Endothelial cell of umbilical vein (primary cell): ENCODE results near the gene NELL2.

Experiments
- EZH2 ChIP-seq: IDR thresholded peaks from 2 replicates; pipeline ENCODE4 v1.6.1; 2012; ENCODE audit warnings: borderline replicate concordance, low read depth, mild to moderate bottlenecking, moderate library complexity, low read length, inconsistent platforms; ENCODE audit not compliant: severe bottlenecking
- FOS ChIP-seq: IDR thresholded peaks from 2 replicates; pipeline ENCODE4 v1.6.1; 2011; ENCODE audit warnings: mild to moderate bottlenecking, low read length, moderate library complexity, borderline replicate concordance; ENCODE audit not compliant: insufficient read depth
- MYC ChIP-seq: IDR thresholded peaks from one replicate; pipeline ENCODE4 v1.6.1; 2011; ENCODE audit warnings: mild to moderate bottlenecking, low read depth, low read length
- POLR2A ChIP-seq: IDR thresholded peaks from 2 replicates; pipeline ENCODE4 v1.6.1; 2012; ENCODE audit warnings: low read depth, mild to moderate bottlenecking, control low read depth, low read length
- POLR2AphosphoS5 ChIP-seq: IDR thresholded peaks from 2 replicates; pipeline ENCODE4 v1.6.1; 2012; ENCODE audit warnings: low read depth, mild to moderate bottlenecking, control low read depth, low read length, moderate library complexity; ENCODE audit not compliant: insufficient read depth
- TF ChIP-seq, protein P1 (sequence below), 2 donors: IDR thresholded peaks; 1 replicate in 1 of 2; 2 replicates in 1 of 2; pipeline ENCODE4 v1.5.1; 2011; ENCODE audit warnings: low read length in 2 of 2, mild to moderate bottlenecking in 2 of 2, moderate library complexity in 2 of 2, control low read depth in 1 of 2, inconsistent platforms in 1 of 2, low read depth in 1 of 2; ENCODE audit not compliant: insufficient read depth in 1 of 2; ENCODE audit errors: extremely low read depth in 1 of 2
- TF ChIP-seq, protein P2 (sequence below): IDR thresholded peaks from 2 replicates; pipeline ENCODE4 v1.6.1; 2011; ENCODE audit not compliant: insufficient read depth, insufficient read length

DNA sequence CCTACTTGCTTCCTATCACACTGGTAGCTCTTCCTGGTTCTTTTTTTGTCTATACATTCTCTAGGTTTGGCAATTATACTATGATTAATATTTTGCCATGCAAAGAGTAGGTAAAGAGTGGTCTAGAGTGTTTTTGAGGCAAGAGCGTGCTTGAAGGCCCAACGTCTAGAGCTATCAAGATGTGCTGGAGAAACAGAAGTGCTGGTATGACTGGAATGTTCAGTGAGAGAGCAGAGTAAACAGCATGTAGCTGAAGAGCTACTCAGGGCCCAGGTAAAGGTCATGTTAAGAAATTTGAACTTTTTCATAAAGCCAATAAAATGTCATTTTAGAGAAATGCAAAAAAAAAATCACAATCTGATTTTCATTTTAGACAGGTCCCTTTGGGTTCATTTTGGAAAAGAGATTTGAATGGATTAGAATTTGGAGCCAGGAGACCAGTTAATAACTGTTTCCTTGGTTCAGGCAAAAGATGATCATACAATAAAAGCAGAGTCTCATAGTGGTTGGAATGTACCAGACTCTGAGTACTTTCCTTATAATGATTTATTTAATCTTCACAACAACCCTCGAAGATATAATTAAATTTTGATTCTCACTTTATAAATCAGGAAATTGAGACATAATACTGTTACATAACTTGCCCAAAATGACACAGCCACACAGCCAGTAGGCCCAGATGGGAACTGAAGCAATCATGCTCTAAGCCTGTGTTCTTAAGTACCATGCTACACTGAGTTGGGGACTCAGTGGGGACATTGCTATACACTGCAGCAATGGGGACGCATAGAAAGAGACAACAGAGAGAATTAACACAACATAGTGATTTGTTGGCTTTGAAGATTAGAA is 350.1 kb downstream of the NELL2 start:
- TF ChIP-seq, protein P1, sequence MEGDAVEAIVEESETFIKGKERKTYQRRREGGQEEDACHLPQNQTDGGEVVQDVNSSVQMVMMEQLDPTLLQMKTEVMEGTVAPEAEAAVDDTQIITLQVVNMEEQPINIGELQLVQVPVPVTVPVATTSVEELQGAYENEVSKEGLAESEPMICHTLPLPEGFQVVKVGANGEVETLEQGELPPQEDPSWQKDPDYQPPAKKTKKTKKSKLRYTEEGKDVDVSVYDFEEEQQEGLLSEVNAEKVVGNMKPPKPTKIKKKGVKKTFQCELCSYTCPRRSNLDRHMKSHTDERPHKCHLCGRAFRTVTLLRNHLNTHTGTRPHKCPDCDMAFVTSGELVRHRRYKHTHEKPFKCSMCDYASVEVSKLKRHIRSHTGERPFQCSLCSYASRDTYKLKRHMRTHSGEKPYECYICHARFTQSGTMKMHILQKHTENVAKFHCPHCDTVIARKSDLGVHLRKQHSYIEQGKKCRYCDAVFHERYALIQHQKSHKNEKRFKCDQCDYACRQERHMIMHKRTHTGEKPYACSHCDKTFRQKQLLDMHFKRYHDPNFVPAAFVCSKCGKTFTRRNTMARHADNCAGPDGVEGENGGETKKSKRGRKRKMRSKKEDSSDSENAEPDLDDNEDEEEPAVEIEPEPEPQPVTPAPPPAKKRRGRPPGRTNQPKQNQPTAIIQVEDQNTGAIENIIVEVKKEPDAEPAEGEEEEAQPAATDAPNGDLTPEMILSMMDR (IDR thresholded peaks at IDR 0.05; ENCODE audit: extremely low read depth in 1 of 2, insufficient read depth in 1 of 2, low read depth in 1 of 2, low read length in 2 of 2) = no peak
- TF ChIP-seq POLR2A = no peak
- TF ChIP-seq MYC = no peak
- no peak for TF ChIP-seq EZH2
- TF ChIP-seq POLR2AphosphoS5 = no peak
- TF ChIP-seq, protein P2, sequence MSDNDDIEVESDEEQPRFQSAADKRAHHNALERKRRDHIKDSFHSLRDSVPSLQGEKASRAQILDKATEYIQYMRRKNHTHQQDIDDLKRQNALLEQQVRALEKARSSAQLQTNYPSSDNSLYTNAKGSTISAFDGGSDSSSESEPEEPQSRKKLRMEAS = no peak
- no peak for TF ChIP-seq FOS
